ENCODE data around the gene DLGAP1. TPM values are rescaled to one million over a fixed set of nuclear protein-coding genes. Genes with fewer than 3 reads are reported as not detected.

The DLGAP1 gene
- total RNA-seq, 1 experiment from 2014 or later: 0.07 TPM

- H3K27ac Mint-ChIP-seq (ENCODE audit: unreplicated experiment): no peak overlapping the region
- CTCF ChIA-PET: no interaction called here
Measured at GRCh38 chr18:4450065-4450658, 4.9 kb downstream of the DLGAP1 start.

GRCh38 chr18:4445902-4446301, 9.2 kb downstream of the DLGAP1 start:
- BruUV-seq (replicated peaks): no TSS peak
- Mint-ChIP-seq H3K4me3 (ENCODE audit: unreplicated experiment) (no peak overlapping the region), H3K36me3 (ENCODE audit: insufficient read depth, unreplicated experiment) (no peaks in the 10 kb centered on the region), H3K27me3 (ENCODE audit: insufficient read depth, unreplicated experiment) (no peaks in the 10 kb centered on the region), H3K9me3 (ENCODE audit: unreplicated experiment) (no peaks in the 10 kb centered on the region), H3K27ac (ENCODE audit: unreplicated experiment) (no peak overlapping the region), H3K4me1 (ENCODE audit: low read depth, unreplicated experiment) (peaks cover 29% of the 10 kb centered on the region)
- DNase-seq: no peak
- Histone ChIP-seq H3K9me3 (no peaks in the 10 kb centered on the region), H3K4me1 (peaks cover 23% of the 10 kb centered on the region), H3K36me3 (ENCODE audit: control insufficient read depth, insufficient read depth, low read length) (no peaks in the 10 kb centered on the region), H3K4me3 (ENCODE audit: low read depth, low read length) (no peak overlapping the region), H3K27me3 (replicated peaks; ENCODE audit: control insufficient read depth, insufficient read depth, low read length) (no peaks in the 10 kb centered on the region)
- intact Hi-C loops (cut with micrococcal nuclease; ENCODE audit: unreplicated experiment): no loop called here
- POLR2A ChIA-PET: no interaction called here
- CTCF ChIA-PET: no interaction called here
- TF ChIP-seq, protein P1, sequence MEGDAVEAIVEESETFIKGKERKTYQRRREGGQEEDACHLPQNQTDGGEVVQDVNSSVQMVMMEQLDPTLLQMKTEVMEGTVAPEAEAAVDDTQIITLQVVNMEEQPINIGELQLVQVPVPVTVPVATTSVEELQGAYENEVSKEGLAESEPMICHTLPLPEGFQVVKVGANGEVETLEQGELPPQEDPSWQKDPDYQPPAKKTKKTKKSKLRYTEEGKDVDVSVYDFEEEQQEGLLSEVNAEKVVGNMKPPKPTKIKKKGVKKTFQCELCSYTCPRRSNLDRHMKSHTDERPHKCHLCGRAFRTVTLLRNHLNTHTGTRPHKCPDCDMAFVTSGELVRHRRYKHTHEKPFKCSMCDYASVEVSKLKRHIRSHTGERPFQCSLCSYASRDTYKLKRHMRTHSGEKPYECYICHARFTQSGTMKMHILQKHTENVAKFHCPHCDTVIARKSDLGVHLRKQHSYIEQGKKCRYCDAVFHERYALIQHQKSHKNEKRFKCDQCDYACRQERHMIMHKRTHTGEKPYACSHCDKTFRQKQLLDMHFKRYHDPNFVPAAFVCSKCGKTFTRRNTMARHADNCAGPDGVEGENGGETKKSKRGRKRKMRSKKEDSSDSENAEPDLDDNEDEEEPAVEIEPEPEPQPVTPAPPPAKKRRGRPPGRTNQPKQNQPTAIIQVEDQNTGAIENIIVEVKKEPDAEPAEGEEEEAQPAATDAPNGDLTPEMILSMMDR (IDR thresholded peaks at IDR 0.05; ENCODE audit: insufficient read depth in 1 of 2, low read depth in 1 of 2, low read length in 1 of 2, severe bottlenecking in 1 of 2, unreplicated experiment in 1 of 2): no peak

More at GRCh38 chr18:4450065-4450658, 4.9 kb downstream of the DLGAP1 start:
- no TSS peak for BruUV-seq (replicated peaks)
- Histone ChIP-seq H3K9me3 (no peaks in the 10 kb centered on the region), H3K4me3 (ENCODE audit: low read depth, low read length) (no peak overlapping the region), H3K4me1 (peaks cover 6% of the 10 kb centered on the region; the same call in 1 of the 2 replicates), H3K36me3 (ENCODE audit: control insufficient read depth, insufficient read depth, low read length) (no peaks in the 10 kb centered on the region), H3K27me3 (replicated peaks; ENCODE audit: control insufficient read depth, insufficient read depth, low read length) (no peaks in the 10 kb centered on the region)
- Mint-ChIP-seq H3K36me3 (ENCODE audit: insufficient read depth, unreplicated experiment) (no peaks in the 10 kb centered on the region), H3K27me3 (ENCODE audit: insufficient read depth, unreplicated experiment) (no peaks in the 10 kb centered on the region), H3K4me3 (ENCODE audit: unreplicated experiment) (no peak overlapping the region), H3K4me1 (ENCODE audit: low read depth, unreplicated experiment) (peaks cover 15% of the 10 kb centered on the region), H3K9me3 (ENCODE audit: unreplicated experiment) (no peaks in the 10 kb centered on the region)
- POLR2A ChIA-PET: no interaction called here
- intact Hi-C loops (cut with micrococcal nuclease; ENCODE audit: unreplicated experiment): no loop called here
- no peak for DNase-seq
- TF ChIP-seq, protein P1 (IDR thresholded peaks at IDR 0.05; ENCODE audit: insufficient read depth in 1 of 2, low read depth in 1 of 2, low read length in 1 of 2, severe bottlenecking in 1 of 2, unreplicated experiment in 1 of 2): no peak

GRCh38 chr18:4444306-4444705, 10.8 kb downstream of the DLGAP1 start:
- intact Hi-C loops (cut with micrococcal nuclease; ENCODE audit: unreplicated experiment): no loop called here

More at GRCh38 chr18:4444306-4444705, 10.8 kb downstream of the DLGAP1 start:
- H3K36me3 Mint-ChIP-seq (ENCODE audit: insufficient read depth, unreplicated experiment): no peaks in the 10 kb centered on the region
- peak overlapping the region; percentile 34 for H3K27ac Mint-ChIP-seq (ENCODE audit: unreplicated experiment)
- CTCF ChIA-PET: interaction anchor here (0.5 kb wide), 1 partner anchor 344 kb away, joined by 3 read pairs; no protein-coding TSS in a partner anchor
- no peak overlapping the region for H3K4me3 ChIP-seq (ENCODE audit: low read depth, low read length)
- H3K27me3 ChIP-seq (replicated peaks; ENCODE audit: control insufficient read depth, insufficient read depth, low read length): no peaks in the 10 kb centered on the region
- no peaks in the 10 kb centered on the region for H3K27me3 Mint-ChIP-seq (ENCODE audit: insufficient read depth, unreplicated experiment)
- TF ChIP-seq, protein P1 (IDR thresholded peaks at IDR 0.05; ENCODE audit: insufficient read depth in 1 of 2, low read depth in 1 of 2, low read length in 1 of 2, severe bottlenecking in 1 of 2, unreplicated experiment in 1 of 2): no peak
- BruUV-seq (replicated peaks): no TSS peak
- H3K36me3 ChIP-seq (ENCODE audit: control insufficient read depth, insufficient read depth, low read length): no peaks in the 10 kb centered on the region
- peaks cover 18% of the 10 kb centered on the region for H3K4me1 ChIP-seq
- peaks cover 14% of the 10 kb centered on the region for H3K4me1 Mint-ChIP-seq (ENCODE audit: low read depth, unreplicated experiment)
- peak; percentile 55 to 60 for DNase-seq
- H3K9me3 ChIP-seq: no peaks in the 10 kb centered on the region
- H3K4me3 Mint-ChIP-seq (ENCODE audit: unreplicated experiment): peak overlapping the region; percentile 59
- POLR2A ChIA-PET: no interaction called here
- no peaks in the 10 kb centered on the region for H3K9me3 Mint-ChIP-seq (ENCODE audit: unreplicated experiment)

Data from Caco-2 (cell line).